ENCODE data around the gene NTSR1. TPM values are rescaled to one million over a fixed set of nuclear protein-coding genes. Genes with fewer than 3 reads are reported as not detected.

Gene NTSR1
- total RNA-seq, 1 donor from 2014 or later: 0.24 TPM

DNA sequence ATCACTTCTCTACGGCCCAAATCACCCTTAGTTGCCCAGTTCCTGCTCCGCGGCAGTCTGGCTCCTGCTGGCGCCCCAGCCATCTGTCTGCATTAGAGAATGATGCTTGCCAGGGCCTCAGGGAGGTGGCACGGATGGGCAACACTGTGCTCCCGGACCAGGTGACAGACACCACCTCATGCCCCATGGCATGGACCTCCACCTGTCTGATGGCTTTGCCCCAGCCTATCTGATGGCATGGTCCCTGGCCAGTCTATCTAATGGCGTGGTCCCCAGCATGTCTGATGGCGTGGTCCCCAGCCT, 68.8 kb downstream of the NTSR1 start:
- DNase-seq (ENCODE audit: extremely low spot score, unreplicated experiment): no peak
- no peak overlapping the region for H3K27ac Mint-ChIP-seq
- TF ChIP-seq, protein P1, sequence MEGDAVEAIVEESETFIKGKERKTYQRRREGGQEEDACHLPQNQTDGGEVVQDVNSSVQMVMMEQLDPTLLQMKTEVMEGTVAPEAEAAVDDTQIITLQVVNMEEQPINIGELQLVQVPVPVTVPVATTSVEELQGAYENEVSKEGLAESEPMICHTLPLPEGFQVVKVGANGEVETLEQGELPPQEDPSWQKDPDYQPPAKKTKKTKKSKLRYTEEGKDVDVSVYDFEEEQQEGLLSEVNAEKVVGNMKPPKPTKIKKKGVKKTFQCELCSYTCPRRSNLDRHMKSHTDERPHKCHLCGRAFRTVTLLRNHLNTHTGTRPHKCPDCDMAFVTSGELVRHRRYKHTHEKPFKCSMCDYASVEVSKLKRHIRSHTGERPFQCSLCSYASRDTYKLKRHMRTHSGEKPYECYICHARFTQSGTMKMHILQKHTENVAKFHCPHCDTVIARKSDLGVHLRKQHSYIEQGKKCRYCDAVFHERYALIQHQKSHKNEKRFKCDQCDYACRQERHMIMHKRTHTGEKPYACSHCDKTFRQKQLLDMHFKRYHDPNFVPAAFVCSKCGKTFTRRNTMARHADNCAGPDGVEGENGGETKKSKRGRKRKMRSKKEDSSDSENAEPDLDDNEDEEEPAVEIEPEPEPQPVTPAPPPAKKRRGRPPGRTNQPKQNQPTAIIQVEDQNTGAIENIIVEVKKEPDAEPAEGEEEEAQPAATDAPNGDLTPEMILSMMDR (conservative IDR thresholded peaks at IDR 0.05): no peak
- H3K27me3 Mint-ChIP-seq: no peaks in the 10 kb centered on the region
- no peaks in the 10 kb centered on the region for H3K36me3 Mint-ChIP-seq
- H3K4me1 Mint-ChIP-seq (ENCODE audit: unreplicated experiment): peaks cover 27% of the 10 kb centered on the region
- no peak overlapping the region for H3K4me3 Mint-ChIP-seq
- H3K9me3 Mint-ChIP-seq: no peaks in the 10 kb centered on the region

DNA sequence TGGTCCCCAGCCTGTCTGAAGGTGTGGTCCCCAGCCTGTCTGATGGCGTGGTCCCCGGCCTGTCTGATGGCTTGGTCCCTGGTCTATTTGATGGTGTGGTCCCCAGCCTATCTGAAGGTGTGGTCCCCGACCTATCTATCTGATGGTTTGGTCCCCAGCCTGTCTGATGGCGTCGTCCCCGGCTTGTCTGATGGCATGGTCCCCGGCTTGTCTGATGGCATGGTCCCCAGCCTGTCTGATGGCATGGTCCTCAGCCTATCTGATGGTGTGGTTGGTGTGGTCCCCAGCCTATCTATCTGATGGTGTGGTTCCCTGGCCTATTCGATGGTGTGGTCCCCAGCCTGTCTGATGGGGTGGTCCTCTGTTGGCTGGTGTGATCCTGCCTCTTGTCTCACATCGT, 69.4 kb downstream of the NTSR1 start:
- DNase-seq (ENCODE audit: extremely low spot score, unreplicated experiment): no peak
- H3K4me3 Mint-ChIP-seq: no peak overlapping the region
- no peak overlapping the region for H3K27ac Mint-ChIP-seq
- no peaks in the 10 kb centered on the region for H3K27me3 Mint-ChIP-seq
- TF ChIP-seq, protein P1 (conservative IDR thresholded peaks at IDR 0.05): no peak
- no peaks in the 10 kb centered on the region for H3K9me3 Mint-ChIP-seq
- H3K4me1 Mint-ChIP-seq (ENCODE audit: unreplicated experiment): peaks cover 25% of the 10 kb centered on the region
- H3K36me3 Mint-ChIP-seq: no peaks in the 10 kb centered on the region

DNA sequence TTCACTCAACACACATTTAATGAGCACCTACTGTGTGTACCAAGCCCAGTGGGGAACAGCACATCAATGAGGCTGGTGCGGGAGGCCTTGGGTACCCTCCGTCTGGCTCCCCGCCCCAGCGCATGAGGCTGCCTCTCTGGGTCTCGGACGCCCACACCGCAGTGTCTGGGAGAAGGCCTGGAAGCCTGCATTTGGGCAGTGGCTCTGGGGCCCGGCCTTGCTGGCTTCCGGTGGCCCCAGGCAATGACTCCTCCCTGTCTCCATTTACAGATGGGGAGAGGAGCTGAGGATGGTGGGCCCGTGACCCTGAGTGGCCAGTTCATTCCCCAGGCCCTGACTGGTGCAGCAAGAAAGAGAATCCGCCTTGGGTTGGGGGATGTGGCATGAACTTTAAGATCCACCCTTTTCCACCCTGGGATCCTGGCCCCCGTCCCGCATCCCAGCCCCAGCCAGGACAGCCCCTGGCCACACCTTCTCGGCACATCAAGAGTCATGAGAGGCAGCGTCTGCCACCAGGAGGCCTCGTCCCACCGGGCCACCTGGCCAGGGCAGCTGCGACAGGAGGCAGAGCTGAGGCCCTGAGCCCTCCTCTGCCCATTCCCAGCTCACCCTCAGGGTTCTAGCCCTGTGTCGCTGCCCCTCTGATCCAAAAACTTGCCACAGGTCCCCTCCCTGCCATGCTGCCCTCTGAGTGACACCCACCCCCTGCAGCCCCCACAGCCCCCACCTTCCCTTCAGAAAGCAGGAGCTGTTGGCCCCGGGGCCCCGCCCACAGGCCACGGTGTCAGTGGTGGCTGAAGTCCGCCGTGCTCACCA, 70.2 kb downstream of the NTSR1 start:
- no peak for DNase-seq (ENCODE audit: extremely low spot score, unreplicated experiment)
- TF ChIP-seq, protein P1 (conservative IDR thresholded peaks at IDR 0.05): no peak
- no peaks in the 10 kb centered on the region for H3K9me3 Mint-ChIP-seq
- H3K27ac Mint-ChIP-seq: no peak overlapping the region
- H3K4me3 Mint-ChIP-seq: no peak overlapping the region
- H3K27me3 Mint-ChIP-seq: no peaks in the 10 kb centered on the region
- peaks cover 18% of the 10 kb centered on the region for H3K4me1 Mint-ChIP-seq (ENCODE audit: unreplicated experiment)
- no peaks in the 10 kb centered on the region for H3K36me3 Mint-ChIP-seq

DNA sequence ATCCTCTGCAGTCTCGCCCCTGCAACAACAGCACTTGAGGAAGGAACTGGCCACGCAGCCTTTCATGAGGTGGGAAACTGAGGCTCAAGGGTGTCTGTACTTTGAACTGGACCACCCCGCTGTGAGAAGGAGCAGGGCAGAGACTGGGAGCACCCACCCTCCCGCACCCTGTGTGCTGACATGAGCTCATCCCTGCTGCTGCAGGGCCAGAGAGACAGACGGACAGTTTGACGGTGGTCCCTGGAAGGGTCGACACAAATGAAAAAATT, 70.7 kb downstream of the NTSR1 start:
- peaks cover 14% of the 10 kb centered on the region for H3K4me1 Mint-ChIP-seq (ENCODE audit: unreplicated experiment)

DNA sequence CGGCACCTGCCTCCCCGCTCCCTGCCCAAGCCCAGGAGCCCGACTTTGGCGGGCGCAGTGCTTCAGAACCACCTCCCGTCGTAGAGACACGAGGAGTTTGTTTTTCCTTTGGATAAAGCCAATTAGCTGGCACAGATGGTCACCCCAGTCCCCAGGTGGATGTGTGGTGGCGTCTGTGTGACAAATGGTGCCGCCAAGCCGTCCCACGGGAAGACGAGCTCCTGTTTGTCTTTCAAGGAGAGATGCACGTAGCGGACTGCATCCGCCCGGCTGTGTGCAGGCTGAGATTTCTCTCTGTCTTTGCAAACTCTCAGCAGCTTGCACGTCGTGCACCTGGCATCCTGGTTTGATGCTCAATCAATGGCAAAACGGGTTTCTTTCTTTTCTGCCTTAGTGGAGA, 71.6 kb downstream of the NTSR1 start:
- Mint-ChIP-seq H3K4me1 (ENCODE audit: unreplicated experiment) (peaks cover 9% of the 10 kb centered on the region), H3K27me3 (no peaks in the 10 kb centered on the region), H3K4me3 (no peak overlapping the region), H3K9me3 (no peaks in the 10 kb centered on the region), H3K36me3 (no peaks in the 10 kb centered on the region), H3K27ac (no peak overlapping the region)
- no peak for DNase-seq (ENCODE audit: extremely low spot score, unreplicated experiment)
- TF ChIP-seq, protein P1 (conservative IDR thresholded peaks at IDR 0.05): no peak

More for the DNA sequence above, 70.7 kb downstream of the NTSR1 start:
- DNase-seq (ENCODE audit: extremely low spot score, unreplicated experiment): no peak
- Mint-ChIP-seq H3K27me3 (no peaks in the 10 kb centered on the region), H3K27ac (no peak overlapping the region), H3K4me3 (no peak overlapping the region), H3K9me3 (no peaks in the 10 kb centered on the region), H3K36me3 (no peaks in the 10 kb centered on the region)
- TF ChIP-seq, protein P1 (conservative IDR thresholded peaks at IDR 0.05): no peak

DNA sequence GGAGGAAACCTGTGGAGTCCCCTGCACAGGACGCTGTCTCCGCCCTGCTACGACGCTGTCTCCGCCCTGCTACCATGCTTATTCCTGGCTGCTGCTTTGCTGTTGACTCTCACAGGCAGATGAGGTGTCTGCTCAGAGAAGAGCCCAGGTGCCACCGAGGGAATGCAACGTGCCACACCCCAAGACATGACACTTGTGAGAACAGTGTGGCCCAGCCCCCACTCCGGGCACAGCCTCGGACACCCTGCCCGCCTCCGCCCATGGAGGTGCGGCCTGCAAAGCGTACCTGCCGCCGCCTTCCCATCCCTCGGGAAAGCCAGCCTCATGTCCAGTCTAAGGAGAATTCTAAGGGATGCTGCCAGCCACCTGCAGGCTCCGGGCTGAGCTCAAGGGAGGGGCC, 72.1 kb downstream of the NTSR1 start:
- TF ChIP-seq, protein P1 (conservative IDR thresholded peaks at IDR 0.05): no peak
- no peak overlapping the region for H3K4me3 Mint-ChIP-seq
- no peaks in the 10 kb centered on the region for H3K27me3 Mint-ChIP-seq
- H3K4me1 Mint-ChIP-seq (ENCODE audit: unreplicated experiment): peaks cover 9% of the 10 kb centered on the region
- no peak for DNase-seq (ENCODE audit: extremely low spot score, unreplicated experiment)
- no peaks in the 10 kb centered on the region for H3K9me3 Mint-ChIP-seq
- no peaks in the 10 kb centered on the region for H3K36me3 Mint-ChIP-seq
- no peak overlapping the region for H3K27ac Mint-ChIP-seq

All from type B pancreatic cell (in vitro differentiated cells).